Stimulated activated CD4-positive, alpha-beta T cell treated with anti-CD3 and anti-CD28 coated beads, Interleukin-2, amount 100 ng/mL, for 48 hours (primary cell): Measurements from ENCODE around the gene TJP2.
A peak's percentile ranks its signal among the peaks of the same experiment; 100 is the strongest.
"Not testable (repeated sequence)": the region's sequence is repeated elsewhere in the genome, so short reads cannot be mapped to it uniquely, and the experiment has no call there.

Experiments used
- DNase-seq, 2 donors: peaks; one replicate each; pipeline ENCODE4 v3.0.0-alpha.2; 2020

The TJP2 gene

DNA sequence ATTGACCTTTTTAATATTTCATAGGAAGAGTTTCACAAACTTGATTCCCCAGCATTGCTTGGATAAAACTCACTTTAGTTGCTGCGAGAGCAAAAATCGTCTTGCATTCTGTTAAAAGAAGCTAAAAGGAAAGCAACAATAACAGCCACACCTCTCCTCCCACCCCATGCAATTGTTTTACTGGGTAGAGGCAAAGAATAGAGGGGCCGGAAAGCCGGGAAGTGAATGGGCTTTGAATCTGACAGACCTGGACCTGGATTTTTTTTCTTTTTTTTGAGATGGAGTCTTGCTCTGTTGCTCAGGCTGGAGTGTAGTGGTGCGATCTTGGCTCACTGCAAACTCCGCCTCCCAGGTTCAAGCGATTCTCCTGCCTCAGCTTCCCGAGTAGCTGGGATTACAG is 9.5 kb upstream of the TJP2 start:
- not testable (repeated sequence) for DNase-seq

DNA sequence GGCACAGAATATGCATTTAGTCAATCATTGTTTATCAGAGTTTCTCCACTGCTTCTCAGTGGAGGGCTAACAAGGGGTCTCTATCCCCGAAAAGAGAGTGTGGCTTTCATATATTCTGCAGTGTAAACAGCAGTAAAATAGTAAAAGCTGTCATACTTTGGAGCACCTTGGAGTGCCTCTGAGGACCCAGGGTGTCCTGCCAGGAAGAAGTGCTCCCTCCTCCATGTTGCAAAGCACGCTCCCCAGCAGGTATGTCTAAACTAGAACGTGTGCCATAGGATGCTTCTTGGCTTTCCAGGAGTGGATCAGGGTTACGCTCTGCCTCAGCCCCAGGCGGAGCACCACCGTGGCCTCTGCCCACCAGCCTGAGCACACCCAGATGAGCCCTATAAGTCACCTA is 8.5 kb upstream of the TJP2 start:
- DNase-seq: no peak

DNA sequence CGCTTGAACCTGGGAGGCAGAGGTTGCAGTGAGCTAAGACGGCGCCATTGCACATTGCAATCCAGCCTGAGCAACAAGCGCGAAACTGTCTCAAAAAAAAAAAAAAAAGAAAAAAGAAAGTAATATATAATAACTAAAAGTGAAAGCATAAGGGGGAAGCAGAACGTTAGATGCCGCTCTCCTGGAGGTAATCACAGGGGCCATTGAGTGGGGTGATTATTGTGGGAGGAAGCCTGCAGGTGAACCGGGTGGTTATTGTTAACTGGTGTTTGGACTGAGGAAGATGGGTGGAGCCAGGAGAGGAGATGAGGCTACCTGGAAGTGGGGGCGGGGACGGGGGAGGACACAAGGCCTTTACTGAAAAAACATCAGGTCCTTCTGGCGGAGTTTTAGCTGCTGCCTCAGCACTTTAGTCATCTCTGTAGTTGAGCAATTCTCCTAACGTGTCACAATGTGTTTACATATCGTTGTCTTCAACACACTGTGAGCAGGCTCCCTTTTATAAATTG is 5.3 kb upstream of the TJP2 start:
- peak; percentile 50 to 62 for DNase-seq

DNA sequence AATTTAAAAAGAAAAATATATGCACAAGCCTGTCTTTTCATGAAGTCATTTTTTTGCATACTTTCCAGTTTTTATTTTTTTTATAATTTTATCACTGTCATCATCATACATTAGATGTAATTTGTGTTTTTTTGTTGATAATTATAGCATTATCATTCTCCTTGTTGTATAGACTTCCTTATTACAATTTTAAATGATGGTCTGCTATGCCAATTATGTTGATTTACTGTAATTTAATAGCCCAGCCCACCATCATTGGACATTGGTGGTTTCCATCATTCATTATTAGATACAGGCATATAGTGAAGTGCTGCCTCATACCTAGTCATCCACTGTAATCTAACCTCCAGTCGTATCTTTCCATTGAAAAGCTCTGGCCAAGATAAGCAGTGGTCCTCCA is 3.8 kb upstream of the TJP2 start:
- no peak for DNase-seq

DNA sequence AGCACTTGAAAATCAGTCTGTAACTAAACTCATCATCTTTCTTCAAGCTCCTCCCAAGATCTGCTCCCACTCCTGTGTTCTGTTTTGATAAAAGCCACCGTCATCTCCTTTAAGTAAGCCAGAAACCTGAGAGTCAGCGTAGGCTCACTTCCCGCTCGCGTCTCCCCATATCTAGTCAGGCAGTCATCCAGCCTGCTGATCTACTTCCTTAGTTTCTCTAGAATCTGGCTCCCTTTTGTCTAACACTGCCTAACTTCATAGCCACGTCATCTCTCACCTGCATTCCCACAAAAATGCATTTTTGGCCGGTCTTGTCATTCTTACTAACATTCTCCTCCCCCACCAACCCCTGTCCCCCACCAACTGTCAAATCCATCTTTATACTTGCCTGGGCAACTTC is 3.0 kb upstream of the TJP2 start:
- no peak for DNase-seq

DNA sequence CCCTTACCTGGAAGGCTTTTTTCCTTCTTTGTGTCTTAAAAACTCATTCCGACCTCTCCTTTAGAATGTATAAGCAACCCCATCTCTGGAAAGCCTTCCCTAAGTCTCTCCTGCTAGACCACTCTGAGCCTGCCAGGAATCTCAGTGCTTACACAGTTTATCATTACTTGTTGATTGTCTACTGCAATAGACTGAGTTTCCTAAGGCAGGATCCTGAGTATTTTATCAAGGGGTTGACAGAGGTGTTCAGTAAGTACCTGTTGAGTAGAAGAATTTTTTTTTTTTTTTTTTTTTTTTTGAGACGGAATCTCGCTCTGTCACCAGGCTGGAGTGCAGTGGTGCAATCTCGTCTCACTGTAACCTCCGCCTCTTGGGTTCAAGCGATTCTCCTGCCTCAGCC is 2.6 kb upstream of the TJP2 start:
- DNase-seq: no peak

DNA sequence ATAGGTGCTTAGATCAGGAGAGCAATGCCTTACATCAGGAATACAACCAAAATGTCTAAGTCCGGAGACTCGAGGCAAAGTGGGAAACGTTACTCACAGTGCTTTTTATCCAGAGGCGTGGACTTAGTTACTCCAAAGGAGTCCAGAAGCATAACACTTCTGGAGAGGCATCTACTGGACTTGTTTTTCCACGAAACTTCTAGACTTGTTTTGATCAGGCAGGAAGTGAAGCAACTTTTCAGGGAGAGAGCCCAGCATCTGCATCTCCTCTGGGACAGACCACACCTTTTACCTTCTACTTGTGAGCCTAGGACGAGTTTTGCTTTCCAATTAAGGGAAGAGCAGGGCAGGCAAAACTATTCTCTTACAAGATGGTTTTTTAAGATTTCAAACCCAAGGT is 1.2 kb upstream of the TJP2 start:
- no peak for DNase-seq

DNA sequence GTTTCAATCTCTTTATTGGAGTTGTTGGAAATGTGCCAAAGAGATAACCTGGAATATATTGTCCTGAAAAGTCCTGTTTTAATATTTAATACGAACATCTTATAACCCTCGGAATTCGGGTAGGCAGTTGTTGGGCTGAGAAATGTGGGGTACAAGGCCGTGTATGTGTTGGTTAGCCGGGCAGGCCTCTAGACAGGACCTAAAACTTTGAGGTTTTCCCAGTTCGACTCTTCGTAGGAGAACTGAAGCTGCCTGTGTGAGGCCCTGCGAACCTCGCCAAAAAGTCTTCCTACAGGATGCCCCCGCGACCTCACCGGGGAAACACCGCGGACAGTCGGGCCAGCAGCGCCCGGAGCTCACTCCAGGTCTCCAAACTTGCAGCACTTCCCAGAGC is 583 bp upstream of the TJP2 start:
- DNase-seq: no peak

DNA sequence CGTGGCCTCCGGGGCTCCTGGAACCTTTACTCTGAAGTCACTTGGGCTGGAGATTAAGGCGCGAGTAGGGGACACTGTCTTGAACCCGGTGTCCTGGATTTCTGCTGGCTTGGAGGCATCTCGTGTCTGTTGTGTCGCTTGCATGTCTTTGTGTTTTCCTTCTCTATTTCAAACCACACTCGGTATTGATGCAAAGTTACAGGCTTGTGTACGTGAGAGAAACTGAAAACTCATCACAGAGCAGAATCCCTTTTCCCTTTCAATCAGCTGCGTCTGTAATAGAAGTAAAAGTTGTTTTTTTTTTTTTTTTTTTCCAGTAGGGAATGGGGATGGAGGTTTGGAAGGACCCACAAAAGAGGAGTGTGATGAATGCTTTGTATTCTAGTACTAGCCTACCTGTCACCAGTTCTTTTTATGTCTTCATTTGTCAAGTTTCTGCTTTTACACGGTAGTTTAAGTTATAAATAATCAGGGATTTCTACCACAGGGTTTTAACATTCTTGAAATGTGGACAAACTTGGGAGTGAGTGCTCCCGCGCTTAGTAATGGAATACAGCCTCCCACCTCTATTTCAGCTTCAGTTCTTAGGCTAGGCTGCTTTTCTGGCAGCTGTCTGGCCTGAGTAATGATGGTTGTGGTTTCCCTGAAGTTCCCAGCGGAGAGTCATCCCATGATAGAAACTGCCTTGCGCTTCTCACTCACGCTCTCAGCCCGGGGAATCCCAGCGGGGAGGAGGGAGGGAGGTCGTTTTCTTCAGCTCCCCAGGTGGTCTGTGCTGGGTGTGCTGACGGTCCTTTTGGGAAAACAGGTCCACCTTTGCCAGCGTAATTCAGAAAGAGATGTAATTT is 763 bp downstream of the TJP2 start:
- DNase-seq: peak; percentile 24 to 55

DNA sequence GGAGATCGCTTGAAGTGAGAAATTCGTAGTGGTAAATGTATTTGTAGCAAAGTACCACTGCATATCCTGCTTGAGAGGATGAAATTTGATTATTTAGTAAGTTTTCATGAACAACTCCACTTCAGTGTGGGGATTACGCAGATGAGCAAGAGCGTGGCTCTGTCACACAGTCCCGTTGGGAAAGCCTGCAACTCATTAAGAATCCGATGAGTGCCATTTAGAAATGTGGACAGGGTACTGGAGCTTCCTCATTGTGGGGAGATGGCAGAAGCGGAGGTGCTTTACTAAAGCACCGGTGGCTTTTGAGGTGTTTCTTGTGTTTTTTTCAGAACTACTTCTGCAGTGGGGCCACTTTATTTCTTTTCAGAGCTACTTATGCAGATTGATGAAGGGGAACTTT is 1.4 kb downstream of the TJP2 start:
- no peak for DNase-seq

DNA sequence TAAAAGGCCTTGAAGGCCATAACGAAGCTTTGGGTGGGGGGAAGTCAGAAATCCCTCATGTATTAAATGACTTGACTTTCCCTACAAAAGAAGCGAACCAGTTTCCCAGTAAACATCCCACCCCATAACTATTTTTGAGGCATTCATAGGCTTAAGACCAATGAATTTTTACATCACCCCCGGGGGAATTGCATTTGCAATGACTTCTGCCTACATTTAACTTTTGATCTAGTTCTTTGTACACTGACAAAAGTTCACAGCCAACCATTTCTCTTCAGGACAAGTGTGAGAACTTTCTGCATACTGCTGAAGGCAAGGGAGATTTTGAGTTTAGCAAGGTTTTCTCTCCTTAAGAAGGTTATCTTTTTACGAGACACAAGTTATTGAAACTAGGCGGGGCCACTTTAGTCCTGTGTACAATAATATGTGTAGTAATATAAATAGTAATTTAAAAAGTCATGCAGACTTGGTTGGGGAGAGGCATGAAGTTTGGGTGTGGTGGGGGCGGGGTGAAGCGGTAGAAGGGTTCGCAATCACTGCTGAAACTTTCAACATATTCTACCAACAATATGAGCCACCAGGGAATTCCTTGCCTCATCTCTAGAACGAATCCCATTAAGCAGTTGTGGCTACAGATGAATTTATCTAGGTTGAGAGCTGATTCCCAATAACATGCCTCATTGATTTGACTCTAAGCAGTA is 2.5 kb downstream of the TJP2 start:
- DNase-seq: no peak

DNA sequence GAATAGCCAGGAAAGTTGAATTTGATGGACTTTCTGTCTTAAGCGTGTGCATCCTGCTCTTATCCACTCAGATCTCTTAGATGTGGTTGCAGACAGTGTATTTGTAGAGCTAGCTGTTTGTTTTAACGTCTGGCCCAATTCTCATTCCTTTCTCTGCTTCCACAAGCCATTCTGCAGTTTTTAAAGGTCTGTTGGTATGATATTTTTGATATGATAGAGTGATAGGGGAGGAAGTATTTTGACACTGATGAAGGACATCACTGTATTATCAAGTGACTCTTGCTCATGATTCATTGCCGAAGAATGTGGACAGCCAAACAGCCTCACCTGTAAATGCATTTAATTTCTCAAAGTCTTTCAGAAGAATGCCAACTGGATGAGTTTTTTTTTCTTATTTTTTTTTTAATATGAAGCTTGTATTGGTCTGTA is 4.5 kb downstream of the TJP2 start:
- no peak for DNase-seq

DNA sequence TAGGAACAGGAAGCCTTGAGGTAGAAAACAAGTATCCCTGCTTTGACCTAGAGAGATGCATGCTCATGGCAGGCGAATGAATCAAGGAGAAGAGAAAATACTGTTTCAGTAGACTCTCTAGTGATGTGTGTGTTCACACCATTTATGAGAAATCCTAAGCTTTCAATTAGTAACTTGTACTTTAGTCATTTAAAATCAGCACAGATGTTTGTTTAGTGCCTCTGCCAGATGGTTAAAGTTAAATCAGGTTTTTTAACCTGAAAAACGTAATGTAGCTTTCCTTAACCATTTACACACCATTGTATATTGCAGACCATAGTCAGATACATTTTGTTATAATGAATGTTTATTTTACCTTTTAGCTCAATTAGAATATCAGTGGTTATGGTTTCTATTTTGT is 5.0 kb downstream of the TJP2 start:
- no peak for DNase-seq

DNA sequence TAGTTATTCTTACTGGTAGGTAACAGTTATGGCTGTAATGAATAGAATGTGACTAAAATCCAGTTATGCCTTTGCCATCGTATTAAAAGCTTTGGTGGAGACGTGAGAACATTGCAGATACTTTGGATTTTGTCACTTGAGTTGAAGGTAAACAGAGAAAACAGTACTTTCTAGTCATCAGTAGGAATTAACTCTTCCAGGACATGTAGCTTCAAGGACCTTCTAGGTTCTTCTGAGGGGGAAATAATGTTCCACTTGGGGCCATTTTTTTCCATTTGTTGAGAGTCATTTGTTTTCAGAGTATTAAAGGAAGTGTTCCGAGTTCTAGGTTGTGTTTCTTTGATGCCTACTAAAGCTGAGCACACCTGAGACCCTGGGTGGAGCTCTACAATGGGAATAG is 6.1 kb downstream of the TJP2 start:
- no peak for DNase-seq

DNA sequence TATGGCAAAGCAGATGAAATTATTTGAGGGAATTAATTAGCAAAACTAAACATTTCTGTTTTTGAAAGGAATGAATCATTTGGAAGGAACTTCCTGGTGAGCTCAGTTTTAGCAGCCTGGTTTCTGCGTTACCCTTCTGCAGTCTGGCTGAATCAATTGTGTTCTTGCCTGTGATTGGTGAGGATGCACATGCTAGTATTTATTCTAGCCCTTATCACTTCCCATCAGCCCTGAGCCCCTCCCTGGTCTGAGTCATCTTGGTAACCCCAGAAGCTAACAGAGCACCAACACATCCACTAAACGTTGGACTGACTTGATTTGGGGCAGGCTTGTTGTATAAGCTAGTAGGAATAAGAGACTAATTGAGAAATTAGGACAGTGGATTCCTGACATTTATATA is 6.6 kb downstream of the TJP2 start:
- DNase-seq: peak; percentile 15 to 34

DNA sequence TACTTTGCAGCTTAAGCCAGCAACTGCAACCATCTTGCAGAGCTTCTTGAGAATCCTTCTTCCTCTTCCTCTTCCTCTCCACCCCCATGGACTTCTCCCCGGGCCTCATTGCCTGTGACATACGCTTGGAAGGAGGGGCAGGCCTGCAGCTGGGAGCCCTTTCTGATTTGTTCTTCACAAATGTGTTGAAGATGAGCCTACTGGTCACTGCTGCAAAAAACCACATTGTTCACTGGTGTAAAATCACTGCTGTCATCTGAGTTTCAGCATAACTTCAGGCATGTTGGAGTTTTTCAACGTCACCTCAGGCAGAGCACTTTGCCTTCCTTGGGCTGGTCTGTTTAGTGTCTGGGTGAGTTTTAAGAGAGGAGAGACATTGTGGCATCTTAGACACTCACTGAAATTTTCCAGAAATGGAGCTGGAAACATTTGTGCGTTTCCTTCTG is 7.9 kb downstream of the TJP2 start:
- DNase-seq: no peak

DNA sequence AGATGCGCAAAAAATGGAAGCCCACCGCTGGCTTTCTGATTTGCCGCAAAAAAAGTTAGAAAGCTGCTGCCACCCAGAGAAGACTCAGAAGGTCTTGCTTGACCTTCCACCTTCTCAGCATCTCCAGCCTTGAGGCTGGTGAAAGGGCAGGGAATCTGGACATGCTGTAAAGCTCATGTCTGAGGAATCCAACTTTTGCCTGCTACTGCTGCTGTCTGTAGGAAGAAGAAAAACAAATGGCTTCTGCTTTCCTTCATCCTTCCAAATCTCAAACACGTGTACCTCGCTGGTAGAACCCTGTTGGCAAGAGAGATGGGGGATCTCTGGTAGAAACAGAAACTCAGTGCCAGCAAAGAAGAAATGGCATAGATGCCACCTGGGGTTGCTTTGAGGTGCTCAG is 10.2 kb downstream of the TJP2 start:
- DNase-seq: no peak

DNA sequence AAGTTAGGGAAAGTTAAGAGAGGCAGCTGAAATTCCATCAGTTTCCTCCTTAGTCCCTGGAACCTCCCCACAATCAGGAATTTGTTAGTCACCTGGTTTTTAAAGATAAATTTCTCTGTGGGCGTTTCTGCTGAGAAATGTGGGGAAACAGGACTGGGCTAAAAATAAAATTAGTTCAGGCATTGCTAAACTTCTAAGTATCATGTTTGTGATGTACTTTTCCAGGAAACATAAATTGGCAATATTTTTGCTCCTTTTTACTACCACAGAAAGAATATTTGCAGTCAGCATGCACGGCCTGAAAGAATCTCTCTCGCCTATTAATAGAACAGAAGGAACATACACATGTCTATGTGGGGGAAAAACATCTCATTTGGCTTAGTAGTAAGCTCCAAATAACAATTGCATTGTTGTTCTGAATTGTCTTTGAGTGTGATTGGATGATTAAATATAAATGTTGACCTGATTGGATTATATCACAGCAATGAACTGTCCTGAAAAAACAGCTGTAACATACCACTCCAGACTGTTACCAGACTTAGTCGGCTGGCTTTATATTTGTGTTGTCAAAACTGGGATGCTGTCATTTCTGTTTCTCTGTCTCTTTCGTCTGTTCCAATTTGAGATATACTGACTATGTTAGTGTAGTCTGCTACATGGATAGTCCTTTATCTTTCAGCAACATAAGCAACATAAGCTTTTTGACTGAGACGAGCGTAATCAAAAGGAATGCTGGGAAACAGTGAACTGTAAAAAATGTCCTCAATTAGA is 12.9 kb downstream of the TJP2 start:
- DNase-seq: no peak

DNA sequence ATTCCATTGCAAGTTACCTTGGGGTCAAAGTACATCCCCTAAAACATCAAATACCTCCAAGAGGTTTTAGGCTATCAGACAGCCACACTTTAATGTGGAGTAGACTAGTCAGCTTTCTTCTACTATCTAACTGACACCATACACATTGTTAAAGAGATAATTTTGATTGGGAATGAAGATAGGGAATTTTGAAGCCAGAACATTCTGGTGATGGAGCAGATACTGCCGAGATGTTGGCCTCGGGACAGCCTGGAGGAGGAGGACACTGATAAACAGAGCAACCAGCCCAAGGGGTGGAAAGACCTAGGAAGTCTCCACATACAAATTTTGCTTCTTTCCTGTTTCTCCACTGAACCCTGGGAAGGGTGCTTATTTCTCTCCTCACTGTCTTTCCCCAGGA is 14.9 kb downstream of the TJP2 start:
- DNase-seq: no peak

DNA sequence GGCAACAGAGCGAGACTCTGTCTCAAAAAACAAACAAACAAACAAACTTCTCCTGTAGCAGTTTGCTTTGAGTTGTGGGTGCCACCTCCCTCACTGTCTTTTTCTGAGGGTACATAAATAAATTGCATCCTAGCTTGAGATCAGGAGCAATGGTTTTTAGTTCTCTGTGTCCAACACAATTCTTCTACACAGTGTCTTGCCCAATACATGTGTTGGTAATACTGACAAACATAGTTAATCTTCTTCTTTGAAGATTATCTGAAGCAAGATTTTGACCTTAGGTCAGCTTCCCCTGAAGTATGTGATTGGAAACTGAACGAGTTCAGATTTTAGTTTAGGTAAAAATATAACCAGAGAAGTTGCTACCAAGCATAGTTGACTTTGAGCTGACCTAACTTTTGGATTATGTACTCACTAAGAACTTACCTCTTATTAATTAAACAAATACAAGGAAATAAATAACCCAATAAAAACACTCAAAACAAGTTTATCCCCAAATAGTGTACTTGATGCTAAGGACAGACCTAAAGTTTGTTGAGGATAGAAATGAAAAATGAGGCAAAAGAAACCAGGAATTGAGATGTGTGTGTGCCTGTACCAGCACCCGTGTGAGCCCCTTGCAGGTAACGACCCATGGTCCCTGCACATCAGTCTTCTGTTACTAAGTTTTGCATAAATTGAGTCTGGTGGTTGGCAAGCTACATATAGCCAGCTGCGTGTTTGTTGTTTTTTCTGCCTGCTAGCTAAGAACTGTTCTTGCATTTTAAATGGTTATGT is 16.2 kb downstream of the TJP2 start:
- DNase-seq: no peak

DNA sequence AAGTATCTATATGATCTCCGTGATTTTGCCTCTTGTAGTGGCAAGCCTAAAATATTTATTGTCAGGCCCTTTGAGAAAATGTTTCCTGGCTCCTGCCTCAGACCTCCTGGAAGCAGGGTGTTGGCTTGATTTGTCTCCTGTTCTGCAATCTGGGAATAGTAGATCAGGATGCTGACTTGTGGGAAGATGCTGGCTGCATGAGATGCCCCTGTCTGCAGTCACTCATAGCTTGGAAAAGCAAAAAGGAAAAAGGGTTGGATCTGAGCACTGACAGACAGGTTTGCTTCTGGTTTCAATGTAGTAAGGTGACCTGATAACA is 16.7 kb downstream of the TJP2 start:
- DNase-seq: no peak

DNA sequence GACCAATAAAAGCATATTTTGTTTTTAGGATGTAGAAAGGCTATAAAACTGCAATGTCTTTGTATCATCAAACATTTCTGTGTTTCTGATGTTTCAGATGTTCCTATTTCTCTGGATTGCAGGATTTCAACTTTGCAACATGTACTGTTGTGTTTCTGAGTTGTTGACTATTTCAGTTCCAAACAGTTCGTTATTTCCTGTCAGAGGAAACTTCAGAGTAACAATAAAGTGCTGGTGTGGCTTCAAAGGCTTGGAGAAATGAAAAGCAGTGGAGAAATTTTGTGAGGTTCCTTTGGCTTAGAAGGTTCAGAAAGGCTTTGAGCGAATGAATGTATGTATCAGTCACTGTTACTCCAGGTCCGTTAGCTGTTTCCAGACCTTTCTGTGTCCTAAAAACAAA is 17.2 kb downstream of the TJP2 start:
- DNase-seq: no peak

DNA sequence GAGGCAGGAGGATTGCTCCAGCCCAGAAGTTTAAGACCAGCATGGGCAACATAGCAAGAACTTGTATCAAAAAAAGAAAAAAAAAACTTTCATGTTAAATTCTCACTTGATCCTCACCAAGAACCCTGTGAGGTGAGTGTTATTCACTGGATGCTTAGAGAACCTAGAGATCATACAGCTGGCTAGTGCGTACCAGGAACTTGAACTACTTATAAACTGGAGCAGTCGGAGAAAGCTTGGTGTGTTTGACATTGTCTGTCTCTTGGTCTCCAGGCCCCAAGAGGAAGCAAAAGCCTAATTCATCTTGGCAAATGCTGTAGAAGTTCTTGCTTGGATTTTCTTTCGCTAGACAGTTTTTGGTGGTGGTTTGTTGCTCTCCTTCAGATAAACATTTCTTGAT is 18.1 kb downstream of the TJP2 start:
- DNase-seq: no peak
